BLaER1 treated with 17β-estradiol and CSF1 and Interleukin-3, amounts not matched to agents 10 nM and 100 nM (cell line): ENCODE results near the gene BAHD1.

Experiments
- H3K27ac ChIP-seq, 11 experiments: shearing (Covaris generic); formaldehyde crosslinking; 2 replicates each; pipeline ENCODE4 v1.8.1; 2022
- H3K27me3 ChIP-seq, 11 experiments: shearing (Covaris generic); formaldehyde crosslinking; 2 replicates each; pipeline ENCODE4 v1.8.1; 2022
- H3K36me3 ChIP-seq, 11 experiments: shearing (Covaris generic); formaldehyde crosslinking; 2 replicates each; pipeline ENCODE4 v1.8.1; 2022
- H3K4me1 ChIP-seq, 10 experiments: shearing (Covaris generic); formaldehyde crosslinking; 2 replicates each; pipeline ENCODE4 v1.8.1; 2022
- H3K4me2 ChIP-seq, 11 experiments: shearing (Covaris generic); formaldehyde crosslinking; 2 replicates each; pipeline ENCODE4 v1.8.1; 2022
- H3K4me3 ChIP-seq, 10 experiments: shearing (Covaris generic); formaldehyde crosslinking; 2 replicates each; pipeline ENCODE4 v1.8.1; 2022
- H3K9ac ChIP-seq, 11 experiments: shearing (Covaris generic); formaldehyde crosslinking; 2 replicates each; pipeline ENCODE4 v1.8.1; 2022
- H3K9me3 ChIP-seq, 11 experiments: shearing (Covaris generic); formaldehyde crosslinking; replicated peaks in 1 of 11; 2 replicates each; pipeline ENCODE4 v1.8.1; 2022
- H4K20me1 ChIP-seq, 11 experiments: shearing (Covaris generic); formaldehyde crosslinking; 2 replicates each; pipeline ENCODE4 v1.8.1; 2022
- Cebpa-rat ChIP-seq, 11 experiments: shearing (Covaris generic); IDR thresholded peaks; 2 replicates each; pipeline ENCODE4 v1.8.1; 2022

Gene BAHD1

DNA sequence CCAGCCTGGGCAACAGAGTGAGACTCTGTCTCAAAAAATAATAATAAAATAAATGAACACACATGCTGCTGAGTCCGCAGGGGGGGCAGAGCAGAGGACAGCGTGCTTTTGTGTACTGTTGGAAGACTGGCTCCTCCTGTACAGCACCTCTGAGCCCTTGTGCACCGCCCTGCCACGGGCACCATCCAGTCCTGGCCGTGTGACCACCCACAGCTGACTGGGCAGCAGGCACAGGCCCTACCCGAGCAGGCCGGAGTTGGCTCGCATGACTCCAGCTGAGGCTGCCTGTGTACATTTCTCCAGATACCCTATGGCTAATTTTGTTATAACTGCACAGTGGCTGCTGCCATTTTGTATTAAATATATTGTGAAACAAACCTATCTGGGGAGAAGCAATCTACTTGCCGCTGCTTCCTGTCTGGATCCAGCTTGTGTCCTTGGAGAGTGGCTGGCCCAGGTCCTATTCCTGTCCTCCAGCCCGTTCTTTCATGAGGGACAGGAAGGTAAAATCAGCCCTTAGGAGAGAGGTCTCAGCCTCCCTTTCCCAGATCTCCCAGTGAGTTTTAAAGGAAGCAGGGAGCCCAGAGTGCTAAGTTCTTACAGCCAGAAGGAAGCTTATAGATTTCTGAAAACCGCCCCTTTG is 20.6 kb upstream of the BAHD1 start:
- Histone ChIP-seq H3K9ac (no peak overlapping the region), H3K4me2 (peak overlapping the region in 1 of 11 experiments; percentile 78; a peak in 1 of 22 replicates), H4K20me1 (peaks cover 0 to 45% (median 11%) of the 10 kb centered on the region in 11 experiments; a peak in 11 of 22 replicates), H3K27ac (no peak overlapping the region), H3K9me3 (no peaks in the 10 kb centered on the region), H3K27me3 (no peaks in the 10 kb centered on the region), H3K36me3 (peaks cover 34 to 42% (median 39%) of the 10 kb centered on the region in 11 experiments), H3K4me3 (no peak overlapping the region), H3K4me1 (peaks cover 13 to 31% (median 16%) of the 10 kb centered on the region in 10 experiments; a peak in 19 of 20 replicates)
- TF ChIP-seq Cebpa-rat (IDR thresholded peaks at IDR 0.05): 0 out of 22 replicates have a peak, but pooled peaks of 1 of the 11 experiments have one; percentile 24

DNA sequence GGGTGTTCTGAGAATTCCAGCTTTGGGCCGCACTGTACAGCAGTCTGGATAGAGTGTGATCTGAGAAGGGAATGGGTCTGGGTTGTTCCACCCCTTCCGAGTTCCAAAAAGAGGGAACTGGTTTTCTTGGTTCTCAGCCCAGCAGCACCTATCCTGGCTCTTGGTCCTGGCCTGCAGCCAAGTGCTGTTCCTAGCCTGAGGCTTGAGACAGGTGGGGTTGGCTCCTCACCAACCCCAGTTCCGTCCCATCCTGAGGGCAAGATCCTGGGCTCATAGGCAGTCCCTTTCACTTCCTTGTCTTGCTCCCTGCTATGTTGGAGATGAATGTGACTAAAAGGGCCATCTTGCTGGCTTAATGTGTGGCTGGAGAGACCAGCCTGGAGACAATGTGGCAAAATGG is 20.0 kb upstream of the BAHD1 start:
- Histone ChIP-seq H3K27ac (no peak overlapping the region), H4K20me1 (peaks cover 0 to 39% (median 11%) of the 10 kb centered on the region in 11 experiments; a peak in 11 of 22 replicates), H3K9ac (no peak overlapping the region; a peak in 1 of 22 replicates), H3K4me2 (peak overlapping the region in 8 of 11 experiments; percentile 58 to 85 (median 64); a peak in 10 of 22 replicates), H3K4me3 (no peak overlapping the region), H3K4me1 (peaks cover 13 to 31% (median 16%) of the 10 kb centered on the region in 10 experiments; a peak in 19 of 20 replicates), H3K36me3 (peaks cover 28 to 36% (median 33%) of the 10 kb centered on the region in 11 experiments), H3K27me3 (no peaks in the 10 kb centered on the region), H3K9me3 (no peaks in the 10 kb centered on the region)
- TF ChIP-seq Cebpa-rat (IDR thresholded peaks at IDR 0.05): no peak

DNA sequence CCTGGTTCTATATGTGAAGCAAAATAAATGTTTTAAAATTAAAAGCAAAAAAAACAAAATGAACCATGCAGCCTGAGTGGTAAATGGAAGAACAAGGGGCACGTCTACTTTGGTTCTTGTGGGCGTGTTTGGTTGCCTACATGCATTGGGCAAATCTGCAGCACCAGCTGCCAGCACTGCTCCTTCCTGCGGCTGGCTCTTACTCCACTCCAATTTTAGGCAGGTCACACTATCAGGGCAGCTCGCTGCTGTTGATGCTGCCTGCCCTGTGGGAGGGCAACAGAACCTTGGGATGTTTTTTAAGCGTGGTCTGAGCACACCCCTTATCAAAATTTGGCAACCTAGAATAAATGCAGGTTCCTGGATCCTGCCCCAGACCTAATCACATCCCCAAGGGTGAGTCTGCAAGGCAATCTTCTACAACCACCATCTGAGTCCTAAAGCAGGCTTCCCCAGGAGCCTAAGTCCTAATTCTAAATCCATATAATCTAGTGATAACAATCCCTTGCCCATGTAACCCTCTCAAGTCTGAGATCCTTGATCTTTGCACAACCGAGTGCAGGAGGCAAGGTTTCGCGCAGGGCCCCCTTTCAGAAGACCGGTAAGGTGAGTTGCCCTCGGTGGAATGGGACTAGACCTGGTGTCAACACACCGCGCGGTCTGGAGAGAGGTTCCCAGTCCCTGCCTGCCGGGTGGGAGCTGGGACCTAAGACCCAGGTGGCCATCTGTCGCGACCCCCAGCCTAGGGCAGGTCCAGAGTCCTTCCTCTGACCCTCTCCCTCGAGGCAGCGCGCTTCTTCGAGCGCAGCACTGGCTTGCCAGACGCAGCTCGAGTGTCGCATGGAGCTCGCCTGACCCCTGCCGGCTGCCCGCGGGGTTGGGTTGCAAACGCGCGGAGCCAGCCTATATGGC is 19.3 kb upstream of the BAHD1 start:
- H4K20me1 ChIP-seq: peaks cover 0 to 32% (median 11%) of the 10 kb centered on the region in 11 experiments; a peak in 10 of 22 replicates
- H3K4me3 ChIP-seq: no peak overlapping the region
- H3K27me3 ChIP-seq: no peaks in the 10 kb centered on the region
- H3K36me3 ChIP-seq: peaks cover 21 to 29% (median 26%) of the 10 kb centered on the region in 11 experiments
- H3K9me3 ChIP-seq: no peaks in the 10 kb centered on the region
- H3K4me2 ChIP-seq: peak overlapping the region; percentile 56 to 85 (median 61)
- peak overlapping the region in 2 of 11 experiments; percentile 38 to 41; a peak in 2 of 22 replicates for H3K9ac ChIP-seq
- no peak for TF ChIP-seq Cebpa-rat (IDR thresholded peaks at IDR 0.05)
- H3K4me1 ChIP-seq: peaks cover 13 to 32% (median 20%) of the 10 kb centered on the region in 10 experiments
- peak overlapping the region in 1 of 11 experiments; percentile 28; a peak in 1 of 22 replicates for H3K27ac ChIP-seq

DNA sequence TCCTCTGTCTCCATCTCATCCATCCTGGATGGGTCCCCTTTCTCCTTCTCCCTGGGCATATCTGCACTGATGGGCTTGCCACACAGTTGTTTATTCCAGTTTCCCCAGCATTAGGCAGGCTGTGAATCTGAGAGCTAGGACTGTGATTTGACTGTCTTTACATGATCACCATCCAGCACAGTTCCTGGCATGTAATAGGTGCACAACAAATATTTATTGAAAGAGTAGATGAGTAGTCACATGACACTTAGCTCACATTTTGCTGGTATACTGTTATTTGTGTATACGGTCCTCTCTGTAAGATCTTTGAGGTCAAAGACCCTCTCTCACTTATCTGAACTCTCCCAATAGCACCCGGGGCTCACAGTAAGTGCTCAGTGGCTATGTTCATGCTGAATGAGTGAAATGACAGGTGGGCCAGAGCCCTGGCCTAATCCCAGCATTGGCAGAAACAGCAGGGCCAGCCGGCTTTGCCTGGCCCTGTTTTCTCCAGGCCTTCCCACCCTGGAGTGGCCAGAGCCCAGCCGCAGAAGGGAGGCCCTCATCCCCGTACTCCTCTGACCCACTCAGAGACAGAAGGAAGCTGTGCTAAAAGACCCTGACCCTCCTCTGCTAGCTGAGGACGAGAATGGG is 16.2 kb upstream of the BAHD1 start:
- 0 out of 22 replicates have a peak, but pooled peaks cover 0 to 4% (median 0%) of the 10 kb centered on the region in 11 experiments for H3K36me3 ChIP-seq
- no peak overlapping the region for H3K27ac ChIP-seq
- H4K20me1 ChIP-seq: peaks cover 0 to 19% (median 8%) of the 10 kb centered on the region in 11 experiments; a peak in 9 of 22 replicates
- H3K4me1 ChIP-seq: peaks cover 26 to 58% (median 42%) of the 10 kb centered on the region in 10 experiments
- H3K4me2 ChIP-seq: no peak overlapping the region
- H3K9ac ChIP-seq: no peak overlapping the region
- TF ChIP-seq Cebpa-rat (IDR thresholded peaks at IDR 0.05): no peak
- H3K27me3 ChIP-seq: no peaks in the 10 kb centered on the region
- no peaks in the 10 kb centered on the region for H3K9me3 ChIP-seq
- H3K4me3 ChIP-seq: no peak overlapping the region

- TF ChIP-seq Cebpa-rat (IDR thresholded peaks at IDR 0.05): no peak
- Histone ChIP-seq H3K4me1 (peaks cover 24 to 50% (median 43%) of the 10 kb centered on the region in 10 experiments), H4K20me1 (peaks cover 0 to 11% (median 8%) of the 10 kb centered on the region in 11 experiments; a peak in 9 of 22 replicates), H3K36me3 (no peaks in the 10 kb centered on the region), H3K27me3 (no peaks in the 10 kb centered on the region), H3K4me3 (no peak overlapping the region), H3K9me3 (no peaks in the 10 kb centered on the region), H3K4me2 (no peak overlapping the region), H3K27ac (no peak overlapping the region), H3K9ac (no peak overlapping the region)
Observed at GRCh38 chr15:40425681-40426080, 15.1 kb upstream of the BAHD1 start.

DNA sequence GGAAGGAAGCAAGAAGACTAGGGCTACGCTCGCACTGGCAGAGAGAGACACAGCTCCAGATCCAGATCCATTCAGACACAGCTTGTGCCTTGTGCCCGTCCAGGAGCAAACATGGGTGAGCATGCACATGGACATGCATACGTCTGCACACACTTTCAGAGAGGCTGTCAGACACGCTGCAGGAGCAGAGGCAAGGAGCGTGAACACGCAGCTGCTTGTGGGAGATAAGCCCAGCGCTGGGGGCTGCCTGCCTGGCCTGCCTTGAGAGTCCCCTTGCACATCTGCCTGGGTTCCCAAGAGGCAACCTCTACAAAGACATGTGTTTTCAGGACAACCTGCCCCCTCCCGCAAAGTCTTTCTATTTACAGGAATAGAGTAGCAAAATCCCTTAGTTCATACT is 13.6 kb upstream of the BAHD1 start:
- no peaks in the 10 kb centered on the region for H3K9me3 ChIP-seq
- H3K4me3 ChIP-seq: 0 out of 20 replicates have a peak overlapping the region, but pooled peaks of 1 of the 10 experiments have one; percentile 1
- peak overlapping the region in 5 of 11 experiments; percentile 4 to 50 (median 19); a peak in 3 of 22 replicates for H3K9ac ChIP-seq
- H3K36me3 ChIP-seq: no peaks in the 10 kb centered on the region
- no peaks in the 10 kb centered on the region for H3K27me3 ChIP-seq
- H3K4me2 ChIP-seq: peak overlapping the region; percentile 60 to 87 (median 82)
- no peak overlapping the region for H3K27ac ChIP-seq
- TF ChIP-seq Cebpa-rat (IDR thresholded peaks at IDR 0.05): no peak
- H3K4me1 ChIP-seq: peaks cover 13 to 36% (median 30%) of the 10 kb centered on the region in 10 experiments
- H4K20me1 ChIP-seq: no peaks in the 10 kb centered on the region

- TF ChIP-seq Cebpa-rat (IDR thresholded peaks at IDR 0.05): no peak
- Histone ChIP-seq H3K36me3 (no peaks in the 10 kb centered on the region), H3K9ac (peak overlapping the region in 3 of 11 experiments; percentile 9 to 29 (median 23); a peak in 2 of 22 replicates), H3K4me3 (no peak overlapping the region), H3K9me3 (no peaks in the 10 kb centered on the region), H3K27ac (no peak overlapping the region), H4K20me1 (no peaks in the 10 kb centered on the region), H3K4me1 (peaks cover 13 to 40% (median 30%) of the 10 kb centered on the region in 10 experiments), H3K4me2 (peak overlapping the region in 8 of 11 experiments; percentile 60 to 87 (median 83); a peak in 14 of 22 replicates), H3K27me3 (no peaks in the 10 kb centered on the region)
Observed at GRCh38 chr15:40428185-40428584, 12.6 kb upstream of the BAHD1 start.

DNA sequence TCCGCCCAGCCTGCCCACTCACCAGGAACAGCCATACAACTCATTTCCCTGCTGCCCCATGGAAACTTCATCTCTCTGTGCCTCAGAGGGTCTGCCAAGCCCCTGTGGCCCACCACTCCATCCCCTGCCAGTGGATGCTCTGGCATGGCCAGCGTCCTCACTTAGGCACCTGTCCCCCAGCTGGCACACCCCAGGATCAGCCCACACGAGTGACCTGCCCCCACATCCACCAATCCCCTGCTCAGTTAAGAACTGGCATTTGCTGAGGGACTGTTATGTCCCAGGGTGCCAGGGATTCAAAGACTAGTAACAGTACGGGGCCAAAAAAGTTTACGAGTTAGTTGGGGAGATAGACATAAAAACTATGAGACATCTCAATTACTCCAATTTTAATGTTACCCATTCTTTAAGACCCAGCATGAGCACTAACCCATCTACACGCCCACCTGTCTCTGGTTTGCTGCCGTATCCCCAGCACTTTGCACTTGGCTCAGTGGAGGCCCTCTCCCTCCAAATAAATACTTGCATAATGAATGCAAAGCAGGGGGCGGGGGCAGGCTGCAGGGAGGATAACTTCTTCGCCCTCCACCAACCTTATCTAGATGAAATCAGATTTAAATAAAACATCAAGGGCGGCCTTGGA is 11.6 kb upstream of the BAHD1 start:
- no peak overlapping the region for H3K4me3 ChIP-seq

More for the DNA sequence above, 11.6 kb upstream of the BAHD1 start:
- H3K9ac ChIP-seq: peak overlapping the region in 1 of 11 experiments; percentile 29; a peak in 1 of 22 replicates
- H3K36me3 ChIP-seq: no peaks in the 10 kb centered on the region
- H3K4me2 ChIP-seq: peak overlapping the region in 7 of 11 experiments; percentile 60 to 87 (median 82); a peak in 7 of 22 replicates
- no peak overlapping the region for H3K27ac ChIP-seq
- peaks cover 13 to 40% (median 28%) of the 10 kb centered on the region in 10 experiments for H3K4me1 ChIP-seq
- H4K20me1 ChIP-seq: no peaks in the 10 kb centered on the region
- no peaks in the 10 kb centered on the region for H3K9me3 ChIP-seq
- no peaks in the 10 kb centered on the region for H3K27me3 ChIP-seq
- no peak for TF ChIP-seq Cebpa-rat (IDR thresholded peaks at IDR 0.05)
